ENCODE results near the gene TXNDC5. TPM values are rescaled to one million over a fixed set of nuclear protein-coding genes. Genes with fewer than 3 reads are reported as not detected.
"Not testable (repeated sequence)": the region's sequence is repeated elsewhere in the genome, so short reads cannot be mapped to it uniquely, and the experiment has no call there.

Gene TXNDC5
- total RNA-seq, 1 donor from 2014 or later = 156 TPM

- no peak for DNase-seq
Measured at GRCh38 chr6:7914311-7914710, 3.7 kb upstream of the TXNDC5 start.

GRCh38 chr6:7912736-7913517, 2.3 kb upstream of the TXNDC5 start:
- peak; percentile 31 for DNase-seq

- DNase-seq = peak; percentile 27
Measured at GRCh38 chr6:7912024-7912423, 1.4 kb upstream of the TXNDC5 start.

GRCh38 chr6:7911345-7911725, 747 bp upstream of the TXNDC5 start:
- no peak for DNase-seq

GRCh38 chr6:7910298-7910653, 312 bp downstream of the TXNDC5 start:
- no peak for DNase-seq

GRCh38 chr6:7909323-7910276, 988 bp downstream of the TXNDC5 start:
- peak; percentile 72 for DNase-seq

- no peak for DNase-seq
Measured at GRCh38 chr6:7907159-7907558, 3.4 kb downstream of the TXNDC5 start.

- no peak for DNase-seq
Measured at GRCh38 chr6:7906741-7907140, 3.8 kb downstream of the TXNDC5 start.

GRCh38 chr6:7905416-7905815, 5.2 kb downstream of the TXNDC5 start:
- no peak for DNase-seq

- DNase-seq = no peak
Measured at GRCh38 chr6:7904654-7905319, 5.8 kb downstream of the TXNDC5 start.

- no peak for DNase-seq
Measured at GRCh38 chr6:7903673-7904072, 6.9 kb downstream of the TXNDC5 start.

- no peak for DNase-seq
Measured at GRCh38 chr6:7902867-7903266, 7.7 kb downstream of the TXNDC5 start.

- DNase-seq = no peak
Measured at GRCh38 chr6:7902221-7902620, 8.4 kb downstream of the TXNDC5 start.

- no peak for DNase-seq
Measured at GRCh38 chr6:7901780-7902179, 8.8 kb downstream of the TXNDC5 start.

- no peak for DNase-seq
Measured at GRCh38 chr6:7901056-7901455, 9.5 kb downstream of the TXNDC5 start.

- no peak for DNase-seq
Measured at GRCh38 chr6:7900621-7901020, 10.0 kb downstream of the TXNDC5 start.

- DNase-seq = peak; percentile 19
Measured at GRCh38 chr6:7899889-7900213, 10.7 kb downstream of the TXNDC5 start.

GRCh38 chr6:7899101-7899888, 11.3 kb downstream of the TXNDC5 start:
- DNase-seq = no peak

- not testable (repeated sequence) for DNase-seq
Measured at GRCh38 chr6:7898193-7898586, 12.4 kb downstream of the TXNDC5 start.

- no peak for DNase-seq
Measured at GRCh38 chr6:7897461-7898192, 13.0 kb downstream of the TXNDC5 start.

- DNase-seq = no peak
Measured at GRCh38 chr6:7896465-7896987, 14.1 kb downstream of the TXNDC5 start.

Data from tongue (tissue), 2 donors.